OCI-LY7 (cell line): ENCODE data around the gene SH2D7.

ENCODE experiments used
- CTCF ChIP-seq: fragments of 200-600 bp; sonication (generic); conservative IDR thresholded peaks from 2 replicates; pipeline ENCODE4 v1.5.1; 2014; ENCODE audit warnings: mild to moderate bottlenecking, antibody characterized with exemption, low read length, moderate library complexity, mixed read lengths
- EZH2phosphoT487 ChIP-seq: fragments of 200-600 bp; sonication (generic); IDR thresholded peaks from 2 replicates; pipeline ENCODE4 v1.6.1; 2018; ENCODE audit warnings: low read depth, borderline replicate concordance, mild to moderate bottlenecking, mixed run types, antibody characterized with exemption, low read length, moderate library complexity, mixed read lengths

GRCh38 chr15:78093242-78094020 lies 1.1 kb downstream of the SH2D7 start:
- TF ChIP-seq EZH2phosphoT487 (no peak), CTCF (no peak)
